ENCODE data around the gene CLEC5A. TPM values are rescaled to one million over a fixed set of nuclear protein-coding genes. Genes with fewer than 3 reads are reported as not detected.
"Not testable (repeated sequence)": the region's sequence is repeated elsewhere in the genome, so short reads cannot be mapped to it uniquely, and the experiment has no call there.

Gene CLEC5A
- polyA plus RNA-seq, 5 donors = 0.18 to 1.2 (median 0.80) TPM

DNA sequence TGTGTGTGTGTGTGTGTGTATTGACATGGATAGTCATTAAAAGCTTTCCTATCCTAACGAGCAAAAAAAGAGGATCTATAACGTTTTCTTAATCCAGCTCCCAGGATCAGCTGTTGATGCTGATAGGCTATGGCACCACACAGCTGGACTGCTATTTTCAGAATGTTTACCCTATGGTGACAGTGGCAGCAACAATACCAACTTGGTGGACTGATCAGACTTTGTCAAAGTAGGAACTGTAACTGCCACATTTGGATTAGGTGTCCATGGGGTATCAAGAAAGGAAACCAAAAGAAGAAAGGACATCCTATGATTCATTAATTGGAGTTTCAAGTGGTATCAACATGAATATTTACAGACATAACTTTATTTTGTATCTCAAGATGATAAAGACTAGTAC lies 2.7 kb upstream of the CLEC5A start:
- no peak for DNase-seq

DNA sequence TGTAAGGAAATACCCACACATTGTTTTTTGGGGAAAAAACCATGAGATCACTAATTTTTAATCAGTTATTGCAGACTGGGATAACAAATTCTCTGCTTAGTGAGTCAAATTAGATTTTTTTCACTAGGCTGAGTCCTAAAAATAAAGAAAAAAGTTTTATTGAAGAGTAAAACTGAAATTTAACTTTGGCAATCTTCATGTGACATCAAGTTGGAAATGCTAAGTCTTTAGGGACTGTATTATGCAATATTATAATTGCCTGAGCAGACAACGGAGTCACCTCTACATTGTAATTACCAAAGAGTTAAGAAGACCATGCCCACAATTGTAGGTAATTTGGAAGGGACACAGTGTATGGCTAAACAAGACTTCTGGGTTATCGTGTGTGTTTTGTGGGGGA lies 2.2 kb upstream of the CLEC5A start:
- DNase-seq = no peak

DNA sequence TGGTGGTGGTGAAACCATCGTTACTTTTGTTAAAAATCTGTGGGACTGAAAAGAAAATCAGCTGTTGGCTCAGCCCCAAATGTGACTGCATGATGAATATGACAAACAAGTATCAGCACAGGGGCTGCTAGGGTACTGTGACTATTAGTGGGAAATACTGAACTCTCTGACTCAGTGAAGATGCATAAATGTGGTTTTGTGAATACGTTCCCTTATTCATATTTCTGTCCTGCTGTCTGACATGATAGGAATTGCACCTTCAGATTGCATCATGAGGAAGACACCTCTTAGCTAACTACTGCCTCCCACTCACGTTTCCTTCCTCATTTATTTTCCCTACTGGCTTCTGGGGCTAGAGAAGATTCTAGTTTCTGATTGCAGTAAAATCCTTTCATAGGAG lies 1.4 kb downstream of the CLEC5A start:
- DNase-seq = no peak

GRCh38 chr7:141944811-141945210 lies 2.0 kb downstream of the CLEC5A start:
- no peak for DNase-seq

DNA sequence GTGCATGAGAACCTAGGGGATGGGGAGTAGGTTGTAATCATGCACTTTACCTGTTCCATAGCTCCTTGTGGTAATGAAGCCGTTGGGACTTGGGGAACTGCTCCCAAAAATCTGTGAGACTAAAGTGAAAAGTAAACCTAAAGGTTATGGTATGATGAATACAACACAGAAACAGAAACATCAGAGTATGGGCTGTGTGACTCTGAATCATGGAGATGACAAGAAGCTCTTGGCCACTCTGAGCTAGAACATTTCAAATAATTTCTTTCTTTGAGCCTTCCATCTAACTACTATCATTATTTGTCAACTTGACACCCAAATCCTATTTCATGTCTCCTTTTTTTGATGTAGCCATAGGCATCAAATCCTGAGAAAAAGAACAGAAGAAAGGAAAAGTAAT lies 2.9 kb downstream of the CLEC5A start:
- no peak for DNase-seq

DNA sequence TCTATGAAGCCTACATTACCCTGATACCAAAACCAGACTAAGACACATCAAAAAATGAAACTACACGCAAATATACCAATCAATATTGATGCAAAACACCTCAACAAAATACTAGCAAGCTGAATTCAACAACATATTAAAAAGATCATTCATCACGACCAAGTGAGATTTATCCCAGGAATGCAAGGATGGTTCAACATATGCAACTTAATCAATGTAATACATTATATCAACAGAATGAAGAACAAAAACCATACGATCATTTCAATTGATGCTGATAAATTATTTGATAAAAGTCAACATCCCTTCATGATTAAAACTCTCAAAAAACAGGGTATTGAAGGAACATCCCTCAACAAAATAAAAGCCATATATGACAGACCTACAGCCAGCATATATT lies 5.7 kb downstream of the CLEC5A start:
- no peak for DNase-seq

- no peak for DNase-seq
Measured at GRCh38 chr7:141930211-141930610, 16.6 kb downstream of the CLEC5A start.

- DNase-seq = no peak
Measured at GRCh38 chr7:141928845-141929195, 18.0 kb downstream of the CLEC5A start.

DNA sequence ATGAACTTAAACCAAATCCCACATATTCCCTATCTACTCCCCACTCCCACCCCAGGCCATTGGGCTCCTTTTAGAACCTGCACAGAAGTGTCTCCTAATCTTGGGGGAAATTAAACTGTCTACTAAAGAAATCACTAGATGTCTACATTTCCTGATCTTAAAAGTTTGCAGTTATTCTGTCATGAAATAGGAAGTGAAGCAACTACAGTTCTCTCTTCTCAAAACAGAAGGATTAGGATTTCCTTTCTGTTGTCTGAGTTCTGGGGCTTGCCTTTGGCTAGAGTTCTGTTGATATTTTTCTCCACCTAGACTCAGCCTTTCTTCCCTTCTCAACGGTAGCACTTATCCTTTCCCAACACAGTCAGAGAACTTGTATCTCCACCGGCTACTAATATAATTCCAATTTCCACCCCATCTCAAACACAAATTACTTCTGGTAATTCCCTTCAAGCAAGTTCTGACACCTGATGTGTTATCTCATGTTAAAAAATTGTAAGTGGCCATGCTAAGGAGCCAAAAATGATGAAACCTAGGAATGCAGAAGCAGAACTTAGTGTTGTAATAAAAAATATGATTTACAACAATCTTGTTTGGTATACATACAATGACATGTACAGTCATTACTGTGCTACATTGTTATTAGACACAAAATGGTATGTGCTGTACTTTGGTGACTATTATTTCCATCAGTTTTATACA lies 18.5 kb downstream of the CLEC5A start:
- no peak for DNase-seq

DNA sequence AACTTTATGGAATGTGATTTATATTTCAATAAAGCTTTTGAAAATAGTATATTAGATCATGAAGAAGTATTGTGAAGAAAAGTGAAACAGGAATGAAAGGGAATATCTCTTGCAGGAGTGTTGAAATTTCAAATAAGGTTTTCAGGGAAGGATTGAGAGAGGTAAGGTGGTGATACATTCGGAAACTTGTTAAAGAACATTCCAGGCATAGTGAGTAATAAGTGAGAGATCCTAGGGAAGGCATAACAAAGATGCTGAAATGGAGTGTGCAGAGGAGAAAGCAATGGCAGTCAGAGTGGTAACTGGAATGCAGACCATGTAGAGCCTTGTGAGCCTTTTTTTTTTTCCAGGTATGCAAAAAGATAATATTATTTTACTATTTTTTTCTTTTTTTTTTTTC lies 26.5 kb downstream of the CLEC5A start:
- DNase-seq = no peak

GRCh38 chr7:141916099-141916498 lies 30.7 kb downstream of the CLEC5A start, which contains the start of gene OR9A4:
Gene OR9A4 (plus strand): TSS chr7:141916399. CDS start chr7:141918876, 2,477 bp downstream.
- no peak for DNase-seq

- DNase-seq = no peak
Measured at GRCh38 chr7:141915565-141915964, 31.2 kb downstream of the CLEC5A start.

GRCh38 chr7:141911391-141911790 lies 35.4 kb downstream of the CLEC5A start:
- no peak for DNase-seq

GRCh38 chr7:141906285-141906684 lies 40.5 kb downstream of the CLEC5A start:
- DNase-seq = no peak

DNA sequence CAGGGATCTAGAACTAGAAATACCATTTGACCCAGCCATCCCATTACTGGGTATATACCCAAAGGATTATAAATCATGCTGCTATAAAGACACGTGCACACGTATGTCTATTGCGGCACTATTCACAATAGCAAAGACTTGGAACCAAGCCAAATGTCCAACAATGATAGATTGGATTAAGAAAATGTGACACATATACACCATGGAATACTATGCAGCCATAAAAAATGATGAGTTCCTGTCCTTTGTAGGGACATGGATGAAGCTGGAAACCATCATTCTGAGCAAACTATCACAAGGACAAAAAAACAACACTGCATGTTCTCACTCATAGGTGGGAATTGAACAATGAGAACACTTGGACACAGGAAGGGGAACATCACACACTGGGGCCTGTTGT lies 47.4 kb downstream of the CLEC5A start:
- DNase-seq = not testable (repeated sequence)

DNA sequence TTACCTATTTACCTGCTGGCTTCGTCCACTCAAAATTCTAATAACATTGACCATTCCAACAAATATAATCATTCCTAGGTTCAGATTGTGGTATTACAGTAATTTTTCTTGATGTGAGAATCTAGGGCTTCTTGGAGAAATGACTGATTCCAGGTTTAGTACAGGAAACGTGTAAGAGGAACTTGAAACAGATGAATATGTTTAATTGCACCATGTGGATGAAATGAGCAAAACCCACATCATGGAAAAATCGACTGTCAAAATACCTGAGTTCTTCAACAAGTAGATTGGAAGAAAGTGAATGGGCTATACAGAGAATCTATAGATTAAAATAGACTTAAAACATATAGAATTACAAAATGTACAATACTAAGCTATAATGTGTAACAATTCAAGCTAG lies 55.4 kb downstream of the CLEC5A start:
- no peak for DNase-seq

- no peak for DNase-seq
Measured at GRCh38 chr7:141889321-141889720, 57.5 kb downstream of the CLEC5A start.

DNA sequence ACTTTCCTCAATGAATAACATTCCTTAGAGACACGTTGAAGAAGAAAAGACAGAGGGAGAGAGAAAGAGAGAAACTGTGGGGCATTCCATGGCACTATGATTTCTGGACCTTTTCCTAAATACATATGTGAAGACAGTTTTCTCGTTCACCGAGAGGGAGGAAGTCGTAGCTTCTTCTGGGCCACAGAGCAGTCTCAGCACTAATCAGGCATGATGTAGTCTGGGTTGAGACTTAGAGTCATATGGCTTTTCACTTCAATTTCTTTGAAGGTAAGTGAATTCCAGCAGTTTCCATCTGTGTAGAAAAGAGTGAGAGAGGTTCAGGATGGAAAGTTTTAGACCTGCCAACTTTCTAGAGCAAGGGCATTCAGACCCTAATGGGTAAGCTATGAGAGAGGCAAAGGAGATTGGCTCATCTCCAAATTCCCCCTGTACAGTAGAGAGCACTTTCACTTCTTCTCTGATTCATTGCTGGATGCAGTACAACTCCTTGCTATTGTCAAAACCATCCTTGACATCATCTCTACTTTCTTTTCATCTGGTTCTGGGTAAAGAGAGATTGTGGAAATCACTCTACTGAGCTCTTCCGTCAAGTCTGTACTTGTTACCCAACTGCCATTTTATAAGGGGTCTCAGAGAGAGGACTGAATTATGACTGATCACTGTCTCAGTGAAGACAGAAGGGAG lies 62.1 kb downstream of the CLEC5A start:
- DNase-seq = no peak

DNA sequence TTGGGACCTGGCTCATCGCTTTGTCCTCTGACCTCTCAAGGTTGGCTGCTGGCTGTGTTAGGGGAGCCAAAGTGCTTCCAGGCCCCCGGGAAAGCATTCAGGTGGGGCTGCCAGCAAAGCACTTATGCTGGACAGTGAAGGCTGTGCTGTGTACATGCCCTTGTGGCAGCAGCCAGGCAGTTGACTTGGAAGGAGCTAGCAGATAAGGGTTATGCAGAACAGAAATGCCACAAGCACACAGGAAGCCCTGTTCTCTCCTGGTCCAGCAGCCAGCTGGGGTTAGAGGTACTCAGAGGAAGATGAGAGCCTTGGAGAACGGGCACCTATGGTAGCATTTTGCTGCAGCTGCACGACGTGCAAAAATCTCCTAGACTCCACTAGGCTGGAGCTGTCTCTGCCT lies 65.8 kb downstream of the CLEC5A start:
- no peak for DNase-seq

GRCh38 chr7:141877365-141877764 lies 69.4 kb downstream of the CLEC5A start:
- no peak for DNase-seq

Measured in right lung (tissue), 5 donors.